ENCODE measurements around the gene TRA2A.
A peak's percentile ranks its signal among the peaks of the same experiment; 100 is the strongest.
"Not testable (repeated sequence)": the region's sequence is repeated elsewhere in the genome, so short reads cannot be mapped to it uniquely, and the experiment has no call there.

The TRA2A gene

GRCh38 chr7:23490357-23491135 lies 41.2 kb downstream of the TRA2A start:
- Histone ChIP-seq H3K9me2 (replicated peaks; ENCODE audit: control insufficient read depth, low read length) (no peaks in the 10 kb centered on the region), H3K36me3 (ENCODE audit: control insufficient read depth, low read length) (0 out of 2 replicates have a peak, but pooled peaks cover 3% of the 10 kb centered on the region), H3K27me3 (ENCODE audit: control insufficient read depth, low read length) (no peaks in the 10 kb centered on the region), H3K4me2 (ENCODE audit: low read length) (peak overlapping the region; percentile 97), H3K9me3 (ENCODE audit: control insufficient read depth, insufficient read depth, low read length) (no peaks in the 10 kb centered on the region), H3K79me2 (ENCODE audit: control insufficient read depth, low read length) (peaks cover 21% of the 10 kb centered on the region), H3K27ac (ENCODE audit: low read depth, low read length) (peak overlapping the region; percentile 81), H3K4me3 (ENCODE audit: low read length) (peak overlapping the region; percentile 93), H3K4me1 (ENCODE audit: control insufficient read depth, low read length) (peaks cover 24% of the 10 kb centered on the region), H4K20me1 (ENCODE audit: control insufficient read depth, insufficient read depth, low read depth, low read length) (no peaks in the 10 kb centered on the region), H3F3A (ENCODE audit: control insufficient read depth, insufficient read depth) (peaks cover 43% of the 10 kb centered on the region)
- TF ChIP-seq EZH2phosphoT487 (IDR thresholded peaks at IDR 0.05; ENCODE audit: borderline replicate concordance, low read length) (no peak), CTCF (IDR thresholded peaks at IDR 0.05; ENCODE audit: low read depth, low read length, poor library complexity, severe bottlenecking) (no peak)

GRCh38 chr7:23488714-23489113 lies 43.1 kb downstream of the TRA2A start:
- H3K36me3 ChIP-seq (ENCODE audit: control insufficient read depth, low read length); H3K9me3 ChIP-seq (ENCODE audit: control insufficient read depth, insufficient read depth, low read length); H3K4me3 ChIP-seq (ENCODE audit: low read length); H3K4me2 ChIP-seq (ENCODE audit: low read length); H3K9me2 ChIP-seq (replicated peaks; ENCODE audit: control insufficient read depth, low read length); H4K20me1 ChIP-seq (ENCODE audit: control insufficient read depth, insufficient read depth, low read depth, low read length); H3K27ac ChIP-seq (ENCODE audit: low read depth, low read length); H3K27me3 ChIP-seq (ENCODE audit: control insufficient read depth, low read length): not testable (repeated sequence)
- peaks cover 21% of the 10 kb centered on the region for H3K79me2 ChIP-seq (ENCODE audit: control insufficient read depth, low read length)
- H3K4me1 ChIP-seq (ENCODE audit: control insufficient read depth, low read length), result peaks cover 24% of the 10 kb centered on the region
- H3F3A ChIP-seq (ENCODE audit: control insufficient read depth, insufficient read depth), result peaks cover 35% of the 10 kb centered on the region

GRCh38 chr7:23487670-23488069 lies 44.1 kb downstream of the TRA2A start:
- Histone ChIP-seq H3K36me3 (ENCODE audit: control insufficient read depth, low read length) (0 out of 2 replicates have a peak, but pooled peaks cover 3% of the 10 kb centered on the region), H3K79me2 (ENCODE audit: control insufficient read depth, low read length) (peaks cover 21% of the 10 kb centered on the region), H3K27me3 (ENCODE audit: control insufficient read depth, low read length) (no peaks in the 10 kb centered on the region), H3K9me2 (replicated peaks; ENCODE audit: control insufficient read depth, low read length) (no peaks in the 10 kb centered on the region), H3K4me2 (ENCODE audit: low read length) (no peak overlapping the region), H3K4me3 (ENCODE audit: low read length) (no peak overlapping the region), H3F3A (ENCODE audit: control insufficient read depth, insufficient read depth) (peaks cover 30% of the 10 kb centered on the region), H3K4me1 (ENCODE audit: control insufficient read depth, low read length) (peaks cover 24% of the 10 kb centered on the region), H3K9me3 (ENCODE audit: control insufficient read depth, insufficient read depth, low read length) (no peaks in the 10 kb centered on the region), H3K27ac (ENCODE audit: low read depth, low read length) (no peak overlapping the region), H4K20me1 (ENCODE audit: control insufficient read depth, insufficient read depth, low read depth, low read length) (no peaks in the 10 kb centered on the region)
- no peak for TF ChIP-seq EZH2phosphoT487 (IDR thresholded peaks at IDR 0.05; ENCODE audit: borderline replicate concordance, low read length)
- no peak for TF ChIP-seq CTCF (IDR thresholded peaks at IDR 0.05; ENCODE audit: low read depth, low read length, poor library complexity, severe bottlenecking)

- no peak overlapping the region for H3K4me2 ChIP-seq (ENCODE audit: low read length)
- peaks cover 15% of the 10 kb centered on the region for H3K4me1 ChIP-seq (ENCODE audit: control insufficient read depth, low read length)
- H3K9me2 ChIP-seq (replicated peaks; ENCODE audit: control insufficient read depth, low read length), result no peaks in the 10 kb centered on the region
- no peaks in the 10 kb centered on the region for H4K20me1 ChIP-seq (ENCODE audit: control insufficient read depth, insufficient read depth, low read depth, low read length)
- H3K9me3 ChIP-seq (ENCODE audit: control insufficient read depth, insufficient read depth, low read length), result no peaks in the 10 kb centered on the region
- no peak overlapping the region for H3K4me3 ChIP-seq (ENCODE audit: low read length)
- H3K79me2 ChIP-seq (ENCODE audit: control insufficient read depth, low read length), result peaks cover 14% of the 10 kb centered on the region
- no peaks in the 10 kb centered on the region for H3K27me3 ChIP-seq (ENCODE audit: control insufficient read depth, low read length)
- 0 out of 2 replicates have a peak, but pooled peaks cover 3% of the 10 kb centered on the region for H3K36me3 ChIP-seq (ENCODE audit: control insufficient read depth, low read length)
- peaks cover 20% of the 10 kb centered on the region for H3F3A ChIP-seq (ENCODE audit: control insufficient read depth, insufficient read depth)
- H3K27ac ChIP-seq (ENCODE audit: low read depth, low read length), result no peak overlapping the region
- TF ChIP-seq CTCF (IDR thresholded peaks at IDR 0.05; ENCODE audit: low read depth, low read length, poor library complexity, severe bottlenecking), result no peak
- no peak for TF ChIP-seq EZH2phosphoT487 (IDR thresholded peaks at IDR 0.05; ENCODE audit: borderline replicate concordance, low read length)
Observed at GRCh38 chr7:23486002-23486773, 45.6 kb downstream of the TRA2A start.
